H1 (cell line): Measurements from ENCODE around the gene SEMA3D.

Experiments used
- CHD2 ChIP-seq: IDR thresholded peaks from 2 replicates; pipeline ENCODE4 v1.6.1; 2012; ENCODE audit warnings: low read length, improper control_type of control experiment
- CTCF ChIP-seq, 3 experiments: IDR thresholded peaks; 1 replicate in 2 of 3; 2 replicates in 1 of 3; pipeline versions ENCODE4 v1.5.1 to v1.6.1; 2011; ENCODE audit warnings: low read length in 3 of 3, mild to moderate bottlenecking in 3 of 3, inconsistent platforms in 2 of 3, low read depth in 1 of 3, moderate library complexity in 1 of 3; ENCODE audit not compliant: insufficient read depth in 1 of 3; ENCODE audit errors: control extremely low read depth in 1 of 3
- GTF2F1 ChIP-seq: IDR thresholded peaks from 2 replicates; pipeline ENCODE4 v1.6.1; 2012; ENCODE audit warnings: low read depth, low read length, improper control_type of control experiment, borderline replicate concordance
- JUN ChIP-seq: IDR thresholded peaks from 2 replicates; pipeline ENCODE4 v1.6.1; 2011; ENCODE audit warnings: low read depth, mild to moderate bottlenecking, improper control_type of control experiment, low read length
- POLR2A ChIP-seq, 2 experiments: IDR thresholded peaks; 1 replicate in 1 of 2; 2 replicates in 1 of 2; pipeline ENCODE4 v1.6.1; 2011; ENCODE audit warnings: low read depth in 2 of 2, low read length in 2 of 2, mild to moderate bottlenecking in 2 of 2; ENCODE audit errors: control extremely low read depth in 1 of 2
- POLR2AphosphoS5 ChIP-seq: IDR thresholded peaks from 2 replicates; pipeline ENCODE4 v1.6.1; 2011; ENCODE audit warnings: low read depth, low read length
- TEAD4 ChIP-seq: IDR thresholded peaks from 2 replicates; pipeline ENCODE4 v1.6.1; 2012; ENCODE audit warnings: low read depth, low read length, inconsistent platforms, mixed read lengths

GRCh38 chr7:85019778-85020177, 167.1 kb downstream of the SEMA3D start:
- TF ChIP-seq GTF2F1 (no peak), POLR2A (IDR thresholded peaks at IDR 0.05; ENCODE audit: control extremely low read depth in 1 of 2, low read depth in 2 of 2, low read length in 2 of 2) (no peak), TEAD4 (no peak), CTCF (IDR thresholded peaks at IDR 0.05; ENCODE audit: control extremely low read depth in 1 of 3, insufficient read depth in 1 of 3, low read depth in 1 of 3, low read length in 3 of 3) (no peak), POLR2AphosphoS5 (no peak), JUN (no peak), CHD2 (no peak)
